K562 (cell line): Measurements from ENCODE around the gene ST7. TPM values are rescaled to one million over a fixed set of nuclear protein-coding genes. Genes with fewer than 3 reads are reported as not detected.

Experiments
- GABPB2 ChIP-seq: fragments of 250-450 bp; sonication (Bioruptor Pico); conservative IDR thresholded peaks from 2 replicates; pipeline ENCODE4 v1.5.1; 2021; ENCODE audit warnings: mild to moderate bottlenecking
- HDAC6 ChIP-seq: IDR thresholded peaks from 2 replicates; pipeline ENCODE4 v1.6.1; 2012; ENCODE audit warnings: low read depth, mild to moderate bottlenecking, control low read depth, inconsistent platforms, low read length, moderate library complexity
- KDM2B ChIP-seq: fragments of 250-450 bp; sonication (Bioruptor Pico); IDR thresholded peaks from 2 replicates; pipeline ENCODE4 v1.8.0; 2021; ENCODE audit warnings: mild to moderate bottlenecking, moderate library complexity
- ZNF316 ChIP-seq: fragments of 450-650 bp; IDR thresholded peaks from 2 replicates; pipeline ENCODE4 v1.6.1; 2016
- polyA plus RNA-seq, 8 experiments: library from polyadenylated mRNA; depleted of rRNA in 4 of 8; stranded (reverse) in 5 of 8; unstranded in 3 of 8; fragments of >200 nt; fragmentation: Nextera tagmentation in 2 of 8; fragmentation: Illumina TruSeq in 1 of 8; extraction: Ambion mirVana in 2 of 8; extraction: Trizol in 1 of 8; gene quantifications; 2 replicates each; pipeline versions ENCODE4 v1.2.1 to v1.2.3, GENCODE V29; 2011 to 2014; ENCODE audit warnings: inconsistent platforms in 1 of 8, missing spikeins in 1 of 8
- total RNA-seq, 7 experiments: library from RNA; depleted of rRNA in 6 of 7; stranded (reverse); fragments of >200 nt in 6 of 7; fragmentation: Illumina TruSeq in 2 of 7; extraction: Trizol in 2 of 7; gene quantifications; 2 replicates each; pipeline versions ENCODE4 v1.2.1 to v1.2.3, GENCODE V29; 2011 to 2021; ENCODE audit warnings: low replicate concordance in 1 of 7
- TF ChIP-seq, protein P1 (sequence below): fragments of 450-650 bp; formaldehyde crosslinking; IDR thresholded peaks from 2 replicates; pipeline ENCODE4 v1.4.0; 2020; ENCODE audit warnings: mild to moderate bottlenecking
- TF ChIP-seq, protein P2 (sequence below): fragments of 250-450 bp; sonication (Bioruptor Pico); IDR thresholded peaks from 2 replicates; pipeline ENCODE4 v1.4.0; 2020

The ST7 gene
- total and polyA plus RNA-seq, 9 of the 15 experiments (the other 6 are each of a cell fraction or from before 2014, with no cell fraction given), result 23.9 to 56.3 (median 36.9) TPM

- TF ChIP-seq, protein P1, sequence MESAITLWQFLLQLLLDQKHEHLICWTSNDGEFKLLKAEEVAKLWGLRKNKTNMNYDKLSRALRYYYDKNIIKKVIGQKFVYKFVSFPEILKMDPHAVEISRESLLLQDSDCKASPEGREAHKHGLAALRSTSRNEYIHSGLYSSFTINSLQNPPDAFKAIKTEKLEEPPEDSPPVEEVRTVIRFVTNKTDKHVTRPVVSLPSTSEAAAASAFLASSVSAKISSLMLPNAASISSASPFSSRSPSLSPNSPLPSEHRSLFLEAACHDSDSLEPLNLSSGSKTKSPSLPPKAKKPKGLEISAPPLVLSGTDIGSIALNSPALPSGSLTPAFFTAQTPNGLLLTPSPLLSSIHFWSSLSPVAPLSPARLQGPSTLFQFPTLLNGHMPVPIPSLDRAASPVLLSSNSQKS (CRISPR knock-in tag), result no peak
- no peak for TF ChIP-seq KDM2B (CRISPR knock-in tag)
- TF ChIP-seq ZNF316, result peak; percentile 76
- no peak for TF ChIP-seq HDAC6
- TF ChIP-seq, protein P2, sequence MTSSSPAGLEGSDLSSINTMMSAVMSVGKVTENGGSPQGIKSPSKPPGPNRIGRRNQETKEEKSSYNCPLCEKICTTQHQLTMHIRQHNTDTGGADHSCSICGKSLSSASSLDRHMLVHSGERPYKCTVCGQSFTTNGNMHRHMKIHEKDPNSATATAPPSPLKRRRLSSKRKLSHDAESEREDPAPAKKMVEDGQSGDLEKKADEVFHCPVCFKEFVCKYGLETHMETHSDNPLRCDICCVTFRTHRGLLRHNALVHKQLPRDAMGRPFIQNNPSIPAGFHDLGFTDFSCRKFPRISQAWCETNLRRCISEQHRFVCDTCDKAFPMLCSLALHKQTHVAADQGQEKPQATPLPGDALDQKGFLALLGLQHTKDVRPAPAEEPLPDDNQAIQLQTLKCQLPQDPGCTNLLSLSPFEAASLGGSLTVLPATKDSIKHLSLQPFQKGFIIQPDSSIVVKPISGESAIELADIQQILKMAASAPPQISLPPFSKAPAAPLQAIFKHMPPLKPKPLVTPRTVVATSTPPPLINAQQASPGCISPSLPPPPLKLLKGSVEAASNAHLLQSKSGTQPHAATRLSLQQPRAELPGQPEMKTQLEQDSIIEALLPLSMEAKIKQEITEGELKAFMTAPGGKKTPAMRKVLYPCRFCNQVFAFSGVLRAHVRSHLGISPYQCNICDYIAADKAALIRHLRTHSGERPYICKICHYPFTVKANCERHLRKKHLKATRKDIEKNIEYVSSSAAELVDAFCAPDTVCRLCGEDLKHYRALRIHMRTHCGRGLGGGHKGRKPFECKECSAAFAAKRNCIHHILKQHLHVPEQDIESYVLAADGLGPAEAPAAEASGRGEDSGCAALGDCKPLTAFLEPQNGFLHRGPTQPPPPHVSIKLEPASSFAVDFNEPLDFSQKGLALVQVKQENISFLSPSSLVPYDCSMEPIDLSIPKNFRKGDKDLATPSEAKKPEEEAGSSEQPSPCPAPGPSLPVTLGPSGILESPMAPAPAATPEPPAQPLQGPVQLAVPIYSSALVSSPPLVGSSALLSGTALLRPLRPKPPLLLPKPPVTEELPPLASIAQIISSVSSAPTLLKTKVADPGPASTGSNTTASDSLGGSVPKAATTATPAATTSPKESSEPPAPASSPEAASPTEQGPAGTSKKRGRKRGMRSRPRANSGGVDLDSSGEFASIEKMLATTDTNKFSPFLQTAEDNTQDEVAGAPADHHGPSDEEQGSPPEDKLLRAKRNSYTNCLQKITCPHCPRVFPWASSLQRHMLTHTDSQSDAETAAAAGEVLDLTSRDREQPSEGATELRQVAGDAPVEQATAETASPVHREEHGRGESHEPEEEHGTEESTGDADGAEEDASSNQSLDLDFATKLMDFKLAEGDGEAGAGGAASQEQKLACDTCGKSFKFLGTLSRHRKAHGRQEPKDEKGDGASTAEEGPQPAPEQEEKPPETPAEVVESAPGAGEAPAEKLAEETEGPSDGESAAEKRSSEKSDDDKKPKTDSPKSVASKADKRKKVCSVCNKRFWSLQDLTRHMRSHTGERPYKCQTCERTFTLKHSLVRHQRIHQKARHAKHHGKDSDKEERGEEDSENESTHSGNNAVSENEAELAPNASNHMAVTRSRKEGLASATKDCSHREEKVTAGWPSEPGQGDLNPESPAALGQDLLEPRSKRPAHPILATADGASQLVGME, result no peak
- no peak for TF ChIP-seq GABPB2 (CRISPR knock-in tag)
- TF ChIP-seq, all 486 proteins: peak for 2
These were observed 177.0 kb downstream of the ST7 start (continued) for GRCh38 chr7:117130262-117130661.
